NCI-H82 (cell line): ENCODE measurements around the gene PARP6.
A peak's percentile ranks its signal among the peaks of the same experiment; 100 is the strongest.
"Not testable (repeated sequence)": the region's sequence is repeated elsewhere in the genome, so short reads cannot be mapped to it uniquely, and the experiment has no call there.

Experiments used
- DNase-seq: peaks from one replicate; lab custom pipeline; 2025; lab: John Stamatoyannopoulos, UW

Gene PARP6

DNA sequence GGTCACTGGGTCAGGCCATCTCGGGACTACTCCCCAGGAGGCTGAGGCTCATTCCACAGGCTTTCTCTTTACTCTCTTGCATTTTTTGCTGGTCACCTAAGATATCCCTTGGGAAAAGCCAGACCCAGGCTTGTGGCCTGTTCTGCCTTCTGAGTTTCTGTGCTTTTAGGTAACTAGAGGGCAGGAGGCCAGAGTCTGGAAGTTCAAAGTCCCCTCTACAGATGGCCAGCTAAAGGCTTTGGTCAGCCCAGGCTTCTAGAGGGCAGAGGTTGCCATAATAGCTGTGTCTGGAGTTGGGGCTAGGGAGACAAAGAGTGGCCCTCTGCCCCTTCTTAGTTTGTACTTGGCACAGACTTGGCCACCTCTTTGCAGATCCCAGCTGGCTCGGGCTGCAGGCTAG is 8.4 kb upstream of the PARP6 start:
- no peak for DNase-seq

DNA sequence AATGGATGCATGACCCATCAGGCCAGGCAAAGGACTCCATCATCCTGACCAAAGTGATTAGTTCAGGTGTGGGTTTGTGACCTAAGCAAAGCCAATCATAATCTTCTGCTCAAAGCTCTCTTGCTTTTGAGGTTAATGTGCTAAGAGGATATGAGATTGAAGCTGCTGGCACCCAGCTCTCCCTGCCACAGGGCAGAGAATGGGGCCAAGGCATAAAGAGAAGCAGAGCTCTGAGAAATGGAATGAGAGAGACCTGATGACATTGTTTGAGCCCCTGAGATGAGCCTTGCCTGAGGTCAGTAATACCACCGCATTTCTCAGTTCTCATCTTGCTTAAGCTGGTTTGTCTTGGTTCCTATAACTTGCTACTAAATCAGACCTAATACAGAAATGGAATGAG is 6.4 kb upstream of the PARP6 start:
- DNase-seq: peak; percentile 8

- no peak for DNase-seq
Measured at GRCh38 chr15:72276326-72276700, 4.0 kb upstream of the PARP6 start.

- not testable (repeated sequence) for DNase-seq
Measured at GRCh38 chr15:72275635-72276325, 3.4 kb upstream of the PARP6 start.

- DNase-seq: no peak
Measured at GRCh38 chr15:72272997-72273352, 621 bp upstream of the PARP6 start.

DNA sequence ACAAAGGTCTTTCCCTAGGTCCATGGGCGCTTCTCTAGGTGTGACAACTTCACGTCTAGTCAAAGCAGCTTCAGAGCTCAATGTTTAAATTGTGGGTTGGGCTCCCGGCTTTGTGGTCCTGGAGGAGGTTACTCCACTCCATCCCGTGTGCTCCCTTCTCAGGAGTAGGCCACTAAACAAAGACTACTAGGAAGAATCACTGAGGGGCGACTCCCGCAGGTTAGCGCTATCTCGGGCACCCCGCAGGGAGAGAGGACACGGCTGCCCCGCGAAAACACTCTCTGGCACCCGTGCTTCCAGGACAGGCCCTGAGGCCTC is 500 bp downstream of the PARP6 start:
- DNase-seq: peak; percentile 45

GRCh38 chr15:72271221-72271620 is 1.1 kb downstream of the PARP6 start:
- no peak for DNase-seq

GRCh38 chr15:72269739-72270138 is 2.6 kb downstream of the PARP6 start:
- no peak for DNase-seq

DNA sequence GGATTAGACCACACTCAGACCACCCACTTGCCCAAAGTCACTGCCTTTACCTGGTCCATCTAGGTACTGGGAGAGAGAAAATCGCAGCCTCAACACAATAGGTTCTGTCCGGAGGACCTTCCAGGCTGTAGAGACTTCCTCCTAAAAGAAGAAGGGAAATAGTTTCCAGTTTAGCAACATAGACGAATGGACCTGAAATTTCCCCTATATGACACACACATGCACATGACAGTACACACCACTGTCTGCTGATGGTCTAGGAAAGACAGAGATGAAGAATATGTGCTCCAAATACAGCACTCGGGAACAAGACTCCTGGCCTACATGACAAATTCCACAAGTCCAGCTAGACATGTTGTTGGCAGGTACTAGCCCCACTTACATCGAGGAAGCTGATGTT is 7.3 kb downstream of the PARP6 start:
- DNase-seq: no peak

GRCh38 chr15:72252663-72253299 is 19.6 kb downstream of the PARP6 start:
- no peak for DNase-seq

DNA sequence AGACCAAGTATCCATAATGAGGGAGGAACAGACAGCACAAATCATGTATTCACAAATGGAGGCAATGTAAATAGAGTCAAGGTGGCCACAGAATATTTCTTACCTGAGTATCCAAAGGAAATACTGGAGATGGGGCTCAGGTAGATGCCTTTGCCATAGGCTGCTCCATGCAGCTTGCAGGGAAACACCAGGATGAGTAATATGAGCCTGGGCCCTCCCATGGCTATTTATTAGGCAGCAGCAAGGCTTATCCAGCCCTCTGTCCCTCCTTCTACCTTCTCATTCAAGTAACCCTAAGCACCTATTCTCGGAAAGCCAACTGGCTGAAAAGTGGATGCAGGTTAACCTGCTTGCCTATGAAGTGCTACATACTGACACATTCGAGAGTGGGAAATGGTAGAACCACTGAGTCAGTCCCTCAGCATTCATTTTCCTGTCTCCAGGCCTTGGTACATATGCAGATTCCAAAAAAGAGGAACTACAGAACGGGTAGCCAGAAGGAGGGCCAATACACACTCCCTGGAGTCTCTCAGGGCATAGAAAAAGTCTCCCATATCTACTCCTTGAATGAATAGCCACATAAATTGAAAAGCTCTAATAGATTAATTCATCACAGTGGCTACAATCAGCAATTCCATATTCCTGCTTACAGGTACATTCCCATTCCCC is 23.1 kb downstream of the PARP6 start:
- no peak for DNase-seq

- DNase-seq: no peak
Measured at GRCh38 chr15:72248514-72248913, 23.8 kb downstream of the PARP6 start.

DNA sequence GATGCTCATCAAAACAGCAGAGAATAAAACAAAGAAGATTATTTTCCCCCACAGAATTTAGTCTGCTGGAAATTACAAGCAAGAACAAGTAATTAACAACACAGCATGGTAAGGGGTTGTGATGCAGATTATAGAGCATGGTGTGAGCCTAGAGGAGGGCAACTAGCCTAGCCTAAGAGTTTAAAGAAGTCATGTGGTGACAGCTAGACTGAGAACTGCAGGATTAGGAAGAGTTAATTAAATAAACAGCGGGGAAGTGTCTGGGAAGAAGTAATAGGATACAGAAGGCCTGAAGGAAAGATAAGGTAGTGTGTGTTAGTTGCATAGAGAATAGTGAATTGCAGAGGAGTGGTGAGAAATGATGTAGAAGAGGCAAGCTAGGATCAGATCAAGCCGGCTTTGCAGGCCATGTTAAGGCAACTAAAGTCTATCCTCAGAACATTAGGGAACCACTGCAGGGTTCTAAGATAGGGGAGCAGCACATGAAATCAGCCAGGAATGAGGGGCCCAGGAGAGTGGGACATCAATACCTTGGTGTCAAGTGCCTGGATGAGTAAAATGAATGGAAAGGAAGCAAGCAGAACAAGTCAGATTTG is 29.5 kb downstream of the PARP6 start:
- DNase-seq: peak; percentile 92

- no peak for DNase-seq
Measured at GRCh38 chr15:72239652-72240051, 32.7 kb downstream of the PARP6 start.

GRCh38 chr15:72238586-72238985 is 33.8 kb downstream of the PARP6 start:
- no peak for DNase-seq

DNA sequence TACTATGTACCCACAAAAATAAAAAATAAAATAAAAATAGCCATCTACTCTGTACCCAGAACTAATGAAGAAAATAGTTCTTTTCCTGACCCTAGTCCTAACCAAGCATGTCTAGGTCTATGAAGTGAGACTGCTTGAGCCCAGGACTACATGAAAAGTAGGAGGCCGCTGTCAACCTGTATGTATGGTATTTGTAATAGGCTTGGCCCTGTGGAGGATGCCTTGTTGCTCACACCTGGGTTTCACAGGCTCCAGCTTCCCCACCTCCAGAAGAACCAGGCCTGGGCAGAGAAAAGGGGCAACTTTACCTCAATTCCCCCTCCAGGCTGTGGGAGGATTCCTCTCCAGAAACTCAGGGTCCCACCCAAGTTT is 34.5 kb downstream of the PARP6 start:
- DNase-seq: no peak

- peak; percentile 78 for DNase-seq
Measured at GRCh38 chr15:72237029-72237852, 35.1 kb downstream of the PARP6 start.

GRCh38 chr15:72236381-72237003 is 35.9 kb downstream of the PARP6 start:
- DNase-seq: no peak

DNA sequence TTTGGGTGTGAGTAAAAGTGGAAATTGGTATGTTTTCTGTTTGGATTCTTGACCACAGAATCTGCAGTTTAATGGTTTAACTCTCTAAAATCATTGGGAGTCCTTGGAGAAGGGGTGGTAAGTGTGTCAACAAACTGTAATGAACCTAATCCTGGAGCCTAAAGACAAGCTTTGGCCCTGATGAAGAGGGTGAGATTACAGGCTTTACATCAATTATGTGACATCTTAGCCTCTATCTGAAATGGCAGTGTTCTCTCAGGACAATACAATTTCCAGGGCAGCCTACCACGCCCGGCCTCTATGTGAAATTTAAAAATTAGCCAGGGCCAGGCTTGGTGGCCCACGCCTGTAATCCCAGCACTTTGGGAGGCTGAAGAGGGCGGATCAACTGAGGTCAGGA is 37.1 kb downstream of the PARP6 start:
- peak; percentile 76 for DNase-seq

DNA sequence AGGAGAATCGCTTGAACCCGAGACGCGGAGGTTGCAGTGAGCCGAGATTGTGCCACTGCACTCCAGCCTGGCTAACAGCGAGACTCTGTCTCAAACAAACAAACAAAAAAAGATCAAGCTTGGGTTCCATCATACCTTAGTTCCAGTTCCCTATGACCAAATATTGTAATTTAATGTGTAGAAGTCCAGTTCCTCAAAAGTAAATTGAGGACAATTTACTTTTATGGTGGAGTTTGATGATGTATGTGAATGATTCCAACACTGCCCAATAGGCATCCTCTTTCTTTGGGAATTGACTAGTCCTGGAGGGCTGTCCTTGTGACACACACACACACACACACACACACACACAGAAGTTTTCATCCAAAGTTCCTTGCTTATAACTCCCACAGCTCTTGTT is 38.6 kb downstream of the PARP6 start:
- DNase-seq: no peak

GRCh38 chr15:72231833-72232478 is 40.4 kb downstream of the PARP6 start:
- DNase-seq: peak; percentile 33
